Measurements from ENCODE around the gene ACAP2. TPM values are rescaled to one million over a fixed set of nuclear protein-coding genes. Genes with fewer than 3 reads are reported as not detected.
A peak's percentile ranks its signal among the peaks of the same experiment; 100 is the strongest.

The ACAP2 gene
- total and polyA plus RNA-seq, 2 donors from 2014 or later = 4.6 to 50.1 TPM

DNA sequence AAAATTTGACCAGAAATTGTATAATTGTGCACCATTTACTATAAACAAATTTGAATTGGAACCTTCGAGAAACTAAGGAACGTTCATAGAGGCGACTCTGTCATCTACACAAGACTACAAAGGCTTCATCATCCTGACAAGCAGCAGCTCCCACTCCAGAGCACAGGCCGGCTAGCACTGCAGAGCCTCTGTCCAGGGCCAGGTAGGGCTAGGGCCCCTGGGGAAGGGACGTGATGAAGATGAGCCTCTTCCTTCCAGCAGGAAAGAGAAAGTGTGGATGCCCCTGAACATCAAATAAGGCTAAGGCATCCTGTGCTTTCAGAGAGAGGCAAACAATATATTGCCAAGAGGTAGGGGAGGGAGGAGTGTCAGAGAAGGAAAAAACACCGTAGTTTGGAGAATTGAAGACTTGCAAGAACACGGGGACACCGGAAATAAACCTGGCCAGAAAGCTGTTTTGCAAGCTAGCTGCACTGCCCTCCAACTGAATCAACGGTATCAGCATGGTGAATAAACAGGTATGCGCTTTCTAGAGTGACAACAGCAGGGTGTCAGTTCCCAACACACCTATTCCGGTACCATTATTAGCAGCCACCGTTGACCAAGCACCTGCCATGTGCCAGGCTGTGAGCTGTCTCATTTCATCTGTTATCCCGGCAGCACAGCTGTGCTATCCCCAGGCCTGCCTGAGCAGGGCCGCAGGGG, 184.2 kb downstream of the ACAP2 start:
- Histone ChIP-seq H3K4me1 (ENCODE audit: control insufficient read depth in 2 of 3, insufficient read depth in 2 of 3, low read depth in 1 of 3, low read length in 3 of 3) (peaks cover 0 to 12% (median 12%) of the 10 kb centered on the region in 3 donors), H3K36me3 (ENCODE audit: control insufficient read depth in 2 of 3, insufficient read depth in 3 of 3, low read length in 3 of 3) (no peaks in the 10 kb centered on the region), H3K9ac (ENCODE audit: low read length in 3 of 3) (peak overlapping the region in 1 of 3 donors; percentile 80), H3K27me3 (ENCODE audit: control insufficient read depth, insufficient read depth, low read length) (no peaks in the 10 kb centered on the region), H3K27ac (ENCODE audit: low read depth in 2 of 2, low read length in 2 of 2) (peak overlapping the region; percentile 78 to 88), H3K4me3 (ENCODE audit: low read length in 3 of 3) (no peak overlapping the region), H3K9me3 (ENCODE audit: control insufficient read depth in 2 of 3, insufficient read depth in 1 of 3, low read length in 3 of 3) (no peaks in the 10 kb centered on the region)
- no peak for TF ChIP-seq CTCF (IDR thresholded peaks at IDR 0.05; ENCODE audit: borderline replicate concordance, extremely low read depth, insufficient read depth)
- DNase-seq (peak in 1 of 5 donors; percentile 29), FAIRE-seq (no peak)
- intact Hi-C loops (cut with DNase I) = loop anchor here (5.0 kb wide), 1 partner anchor 571 kb away; the partner anchor contains the start of gene FAM43A

GRCh38 chr3:195257454-195258448, 185.1 kb downstream of the ACAP2 start:
- no peak for TF ChIP-seq CTCF (IDR thresholded peaks at IDR 0.05; ENCODE audit: borderline replicate concordance, extremely low read depth, insufficient read depth)
- intact Hi-C loops (cut with DNase I) = loop anchor here (5.0 kb wide), 1 partner anchor 570 kb away; the partner anchor contains the start of gene FAM43A
- DNase-seq = peak in 1 of 5 donors; percentile 27
- Histone ChIP-seq H3K9ac (ENCODE audit: low read length in 3 of 3) (no peak overlapping the region), H3K36me3 (ENCODE audit: control insufficient read depth in 2 of 3, insufficient read depth in 3 of 3, low read length in 3 of 3) (no peaks in the 10 kb centered on the region), H3K9me3 (ENCODE audit: control insufficient read depth in 2 of 3, insufficient read depth in 1 of 3, low read length in 3 of 3) (no peaks in the 10 kb centered on the region), H3K27ac (ENCODE audit: low read depth in 2 of 2, low read length in 2 of 2) (no peak overlapping the region), H3K4me3 (ENCODE audit: low read length in 3 of 3) (no peak overlapping the region), H3K4me1 (ENCODE audit: control insufficient read depth in 2 of 3, insufficient read depth in 2 of 3, low read depth in 1 of 3, low read length in 3 of 3) (peaks cover 0 to 12% (median 12%) of the 10 kb centered on the region in 3 donors), H3K27me3 (ENCODE audit: control insufficient read depth, insufficient read depth, low read length) (no peaks in the 10 kb centered on the region)
- FAIRE-seq = no peak

- Histone ChIP-seq H3K27ac (ENCODE audit: low read depth in 2 of 2, low read length in 2 of 2) (no peak overlapping the region), H3K9ac (ENCODE audit: low read length in 3 of 3) (no peak overlapping the region), H3K27me3 (ENCODE audit: control insufficient read depth, insufficient read depth, low read length) (no peaks in the 10 kb centered on the region), H3K4me3 (ENCODE audit: low read length in 3 of 3) (no peak overlapping the region), H3K36me3 (ENCODE audit: control insufficient read depth in 2 of 3, insufficient read depth in 3 of 3, low read length in 3 of 3) (no peaks in the 10 kb centered on the region), H3K9me3 (ENCODE audit: control insufficient read depth in 2 of 3, insufficient read depth in 1 of 3, low read length in 3 of 3) (no peaks in the 10 kb centered on the region), H3K4me1 (ENCODE audit: control insufficient read depth in 2 of 3, insufficient read depth in 2 of 3, low read depth in 1 of 3, low read length in 3 of 3) (peaks cover 0 to 12% (median 12%) of the 10 kb centered on the region in 3 donors)
- no peak for DNase-seq
- no peak for FAIRE-seq
- no peak for TF ChIP-seq CTCF (IDR thresholded peaks at IDR 0.05; ENCODE audit: borderline replicate concordance, extremely low read depth, insufficient read depth)
- intact Hi-C loops (cut with DNase I) = loop anchor here (5.0 kb wide), 1 partner anchor 570 kb away; the partner anchor contains the start of gene FAM43A
Observed at GRCh38 chr3:195256639-195257453, 186.0 kb downstream of the ACAP2 start.
